Liver (tissue), 9 donors: ENCODE measurements around the gene GPR25. TPM values are rescaled to one million over a fixed set of nuclear protein-coding genes. Genes with fewer than 3 reads are reported as not detected.

Experiments
- DNase-seq: peaks from one replicate; pipeline ENCODE4 v3.0.0-alpha.2; 2017; ENCODE audit warnings: low spot score
- H3K27ac ChIP-seq, 2 donors: one replicate each; pipeline ENCODE4 v1.7.0; 2013; ENCODE audit warnings: inconsistent platforms in 2 of 2, low read length in 2 of 2, control low read depth in 1 of 2, low read depth in 1 of 2, mild to moderate bottlenecking in 1 of 2
- H3K27me3 ChIP-seq, 4 donors: one replicate each; pipeline versions ENCODE4 v1.6.1 to v1.7.0; 2013; ENCODE audit warnings: low read length in 3 of 4, inconsistent platforms in 1 of 4, mild to moderate bottlenecking in 1 of 4, moderate library complexity in 1 of 4; ENCODE audit not compliant: control insufficient read depth in 4 of 4, insufficient read depth in 4 of 4
- H3K36me3 ChIP-seq, 4 donors: one replicate each; pipeline versions ENCODE4 v1.6.1 to v1.7.0; 2013; ENCODE audit warnings: low read length in 3 of 4, mild to moderate bottlenecking in 3 of 4, low read depth in 1 of 4, moderate library complexity in 1 of 4; ENCODE audit not compliant: control insufficient read depth in 4 of 4, insufficient read depth in 3 of 4
- H3K4me1 ChIP-seq, 4 donors: one replicate each; pipeline versions ENCODE4 v1.6.1 to v1.7.0; 2013; ENCODE audit warnings: low read length in 3 of 4, mild to moderate bottlenecking in 3 of 4, moderate library complexity in 1 of 4; ENCODE audit not compliant: control insufficient read depth in 4 of 4, insufficient read depth in 4 of 4
- H3K4me3 ChIP-seq, 3 donors: one replicate each; pipeline versions ENCODE4 v1.6.1 to v1.7.0; 2013; ENCODE audit warnings: low read length in 3 of 3, control low read depth in 1 of 3, low read depth in 1 of 3, mild to moderate bottlenecking in 1 of 3
- H3K9ac ChIP-seq, 2 donors: one replicate each; pipeline ENCODE4 v1.7.0; 2013; ENCODE audit warnings: low read length in 2 of 2, mild to moderate bottlenecking in 2 of 2, moderate library complexity in 2 of 2, control low read depth in 1 of 2, low read depth in 1 of 2
- H3K9me3 ChIP-seq, 4 donors: one replicate each; pipeline versions ENCODE4 v1.6.1 to v1.7.0; 2013; ENCODE audit warnings: low read length in 3 of 4; ENCODE audit not compliant: control insufficient read depth in 4 of 4
- ATF3 ChIP-seq: IDR thresholded peaks from 2 replicates; pipeline ENCODE4 v1.6.1; 2016; ENCODE audit warnings: antibody characterized with exemption
- CTCF ChIP-seq: fragments of 150-350 bp; IDR thresholded peaks from 2 replicates; pipeline ENCODE4 v1.5.1; 2017; ENCODE audit warnings: improper control_type of control experiment, low read depth, low read length; ENCODE audit not compliant: missing input control
- FOXA1 ChIP-seq: IDR thresholded peaks from 2 replicates; pipeline ENCODE4 v1.6.1; 2016; ENCODE audit warnings: antibody characterized with exemption
- GABPA ChIP-seq, 2 donors: IDR thresholded peaks in 1 of 2; conservative IDR thresholded peaks in 1 of 2; 2 replicates each; pipeline ENCODE4 v1.6.1; 2016; ENCODE audit warnings: antibody characterized with exemption in 2 of 2, mild to moderate bottlenecking in 1 of 2, moderate library complexity in 1 of 2
- HNF4A ChIP-seq, 2 donors: conservative IDR thresholded peaks; 2 replicates each; pipeline ENCODE4 v1.6.1; 2016; ENCODE audit warnings: antibody characterized with exemption in 2 of 2, mild to moderate bottlenecking in 2 of 2
- HNF4G ChIP-seq: IDR thresholded peaks from 2 replicates; pipeline ENCODE4 v1.6.1; 2016; ENCODE audit warnings: antibody characterized with exemption
- JUND ChIP-seq, 2 donors: IDR thresholded peaks; 2 replicates each; pipeline ENCODE4 v1.6.1; 2016; ENCODE audit warnings: antibody characterized with exemption in 2 of 2
- MAX ChIP-seq: IDR thresholded peaks from 2 replicates; pipeline ENCODE4 v1.6.1; 2016; ENCODE audit warnings: antibody characterized with exemption
- REST ChIP-seq: IDR thresholded peaks from 2 replicates; pipeline ENCODE4 v1.6.1; 2016; ENCODE audit warnings: antibody characterized with exemption, mild to moderate bottlenecking
- RXRA ChIP-seq, 2 donors: IDR thresholded peaks; 2 replicates each; pipeline ENCODE4 v1.6.1; 2017 to 2018; ENCODE audit warnings: antibody characterized with exemption in 2 of 2, mild to moderate bottlenecking in 1 of 2
- SP1 ChIP-seq: IDR thresholded peaks from 2 replicates; pipeline ENCODE4 v1.6.1; 2018; ENCODE audit warnings: antibody characterized with exemption, mild to moderate bottlenecking
- WGBS: extraction: QIAGEN DNeasy Blood & Tissue Kit; methylation state at CpG from one replicate; pipeline ENCODE4 v1.1.7; 2013; 5-methylcytosine and 5-hydroxymethylcytosine counted together
- polyA plus RNA-seq, 2 donors: library from polyadenylated mRNA; stranded (reverse) in 1 of 2; unstranded in 1 of 2; fragments of 200-250 nt in 1 of 2; fragments of >200 nt in 1 of 2; fragmentation: Nextera tagmentation in 1 of 2; extraction: Ambion mirVana in 1 of 2; gene quantifications; one replicate each; pipeline versions ENCODE4 v1.2.1 to v1.2.3, GENCODE V29; 2013 to 2015
- total RNA-seq, 2 donors: library from RNA; depleted of rRNA; stranded (reverse); fragments of >200 nt; gene quantifications; one replicate each; pipeline ENCODE4 v1.2.3, GENCODE V29; 2014
- donor health status: healthy.
- donor health status: healthy.
- donor health status: healthy.
- donor health status: healthy.
- donor health status: healthy.

The GPR25 gene
- total and polyA plus RNA-seq, 4 donors = 0.08 to 0.13 TPM; not detected in 2

- TF ChIP-seq FOXA1 = no peak
Observed at GRCh38 chr1:200895443-200895789, 22.6 kb downstream of the GPR25 start (continued).

GRCh38 chr1:200895801-200896530, 23.2 kb downstream of the GPR25 start:
- H3K9ac ChIP-seq = no peak overlapping the region
- no peak overlapping the region for H3K4me3 ChIP-seq

GRCh38 chr1:200896531-200897196, 23.9 kb downstream of the GPR25 start:
- TF ChIP-seq REST = no peak
- no peak for TF ChIP-seq MAX
- TF ChIP-seq RXRA (IDR thresholded peaks at IDR 0.05) = peak in 1 of 2 donors; percentile 16
- TF ChIP-seq JUND (IDR thresholded peaks at IDR 0.05) = peak in 1 of 2 donors; percentile 78
- no peak for TF ChIP-seq GABPA (IDR thresholded peaks at IDR 0.05 in 1 of 2, conservative IDR thresholded peaks at IDR 0.05 in 1 of 2)
- peak; percentile 80 for TF ChIP-seq HNF4G
- no peak for TF ChIP-seq CTCF
- peak; percentile 72 for TF ChIP-seq SP1
- peak; percentile 79 to 81 for TF ChIP-seq HNF4A (conservative IDR thresholded peaks at IDR 0.05)
- peak; percentile 61 for DNase-seq
- 49% methylated on average over 10 of the region's 10 CpGs for WGBS
- no peaks in the 10 kb centered on the region for H3K27me3 ChIP-seq
- no peak overlapping the region for H3K4me3 ChIP-seq
- H3K36me3 ChIP-seq = no peaks in the 10 kb centered on the region
- peaks cover 0 to 13% (median 9%) of the 10 kb centered on the region in 4 donors for H3K4me1 ChIP-seq
- H3K9ac ChIP-seq = no peak overlapping the region
- no peaks in the 10 kb centered on the region for H3K9me3 ChIP-seq
- H3K27ac ChIP-seq = no peak overlapping the region

More at GRCh38 chr1:200895801-200896530, 23.2 kb downstream of the GPR25 start:
- Histone ChIP-seq H3K27me3 (no peaks in the 10 kb centered on the region), H3K36me3 (no peaks in the 10 kb centered on the region), H3K27ac (no peak overlapping the region), H3K9me3 (no peaks in the 10 kb centered on the region), H3K4me1 (peaks cover 3 to 20% (median 15%) of the 10 kb centered on the region in 4 donors)
- DNase-seq = no peak
- TF ChIP-seq ATF3 = no peak
- WGBS = 72% methylated on average over 9 of the region's 9 CpGs
